ENCODE measurements around the gene LRMDA. TPM values are rescaled to one million over a fixed set of nuclear protein-coding genes. Genes with fewer than 3 reads are reported as not detected.

LRMDA gene
- total RNA-seq, 4 donors from 2014 or later = 0.76 to 6.4 (median 1.3) TPM

- no peak for TF ChIP-seq POLR2A (IDR thresholded peaks at IDR 0.05)
- TF ChIP-seq, protein P1, sequence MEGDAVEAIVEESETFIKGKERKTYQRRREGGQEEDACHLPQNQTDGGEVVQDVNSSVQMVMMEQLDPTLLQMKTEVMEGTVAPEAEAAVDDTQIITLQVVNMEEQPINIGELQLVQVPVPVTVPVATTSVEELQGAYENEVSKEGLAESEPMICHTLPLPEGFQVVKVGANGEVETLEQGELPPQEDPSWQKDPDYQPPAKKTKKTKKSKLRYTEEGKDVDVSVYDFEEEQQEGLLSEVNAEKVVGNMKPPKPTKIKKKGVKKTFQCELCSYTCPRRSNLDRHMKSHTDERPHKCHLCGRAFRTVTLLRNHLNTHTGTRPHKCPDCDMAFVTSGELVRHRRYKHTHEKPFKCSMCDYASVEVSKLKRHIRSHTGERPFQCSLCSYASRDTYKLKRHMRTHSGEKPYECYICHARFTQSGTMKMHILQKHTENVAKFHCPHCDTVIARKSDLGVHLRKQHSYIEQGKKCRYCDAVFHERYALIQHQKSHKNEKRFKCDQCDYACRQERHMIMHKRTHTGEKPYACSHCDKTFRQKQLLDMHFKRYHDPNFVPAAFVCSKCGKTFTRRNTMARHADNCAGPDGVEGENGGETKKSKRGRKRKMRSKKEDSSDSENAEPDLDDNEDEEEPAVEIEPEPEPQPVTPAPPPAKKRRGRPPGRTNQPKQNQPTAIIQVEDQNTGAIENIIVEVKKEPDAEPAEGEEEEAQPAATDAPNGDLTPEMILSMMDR (IDR thresholded peaks at IDR 0.05) = no peak
- intact Hi-C loops (cut with DNase I; ENCODE audit: low total_unique reads) = no loop called here
- 95 to 97% methylated on average over 3 of the region's 3 CpGs for WGBS, 2 donors
- no peak overlapping the region for H3K4me3 ChIP-seq (ENCODE audit: low read depth, poor library complexity, severe bottlenecking)
- DNase-seq (ENCODE audit: low spot score in 2 of 2) = no peak
Observed at GRCh38 chr10:76393875-76394706, 962.7 kb downstream of the LRMDA start.

DNA sequence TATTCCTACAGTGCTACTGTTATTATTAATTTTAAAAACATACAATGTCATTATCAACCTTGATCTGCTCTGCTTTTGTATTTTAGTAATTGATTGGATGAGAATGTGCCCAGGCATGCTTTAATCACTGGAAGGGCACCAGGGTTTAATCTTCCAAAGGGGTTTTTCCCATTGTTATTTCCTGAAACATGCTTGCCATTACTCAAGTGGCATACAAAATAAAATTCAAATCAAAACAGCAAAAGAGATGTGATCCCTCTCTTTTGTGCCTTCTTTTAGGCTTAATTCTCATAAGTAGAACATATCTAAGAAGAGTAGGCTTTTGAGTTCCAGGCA lies 963.3 kb downstream of the LRMDA start:
- intact Hi-C loops (cut with DNase I; ENCODE audit: low total_unique reads) = no loop called here
- H3K4me3 ChIP-seq (ENCODE audit: low read depth, poor library complexity, severe bottlenecking) = no peak overlapping the region
- no peak for DNase-seq (ENCODE audit: low spot score in 2 of 2)
- no peak for TF ChIP-seq POLR2A (IDR thresholded peaks at IDR 0.05)
- TF ChIP-seq, protein P1 (IDR thresholded peaks at IDR 0.05) = no peak

DNA sequence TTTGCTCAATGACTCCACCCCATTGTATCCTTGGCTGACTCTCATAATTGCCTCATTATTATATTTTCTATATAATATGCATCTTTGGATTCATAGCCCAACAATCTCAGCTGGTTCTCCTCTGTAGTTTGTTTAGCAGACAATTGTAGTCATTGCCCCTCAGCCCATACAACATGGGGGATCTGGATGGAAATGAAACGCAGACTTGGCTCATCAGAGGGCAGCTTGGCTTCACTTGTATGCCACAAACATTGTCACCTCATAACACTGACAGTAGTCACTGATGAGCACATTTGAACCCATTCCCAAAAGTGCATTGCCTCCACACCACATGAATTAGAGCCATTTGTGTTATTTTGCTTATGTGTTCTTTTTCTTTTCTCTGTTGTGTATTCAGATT lies 963.8 kb downstream of the LRMDA start:
- no peak for DNase-seq (ENCODE audit: low spot score in 2 of 2)
- intact Hi-C loops (cut with DNase I; ENCODE audit: low total_unique reads) = no loop called here
- WGBS, 2 donors = 78 to 88% methylated on average over 1 of the region's 1 CpG

GRCh38 chr10:76396134-76396533 lies 964.7 kb downstream of the LRMDA start:
- WGBS, 2 donors = 77% methylated on average over 6 of the region's 6 CpGs
- intact Hi-C loops (cut with DNase I; ENCODE audit: low total_unique reads) = no loop called here
- TF ChIP-seq POLR2A (IDR thresholded peaks at IDR 0.05) = no peak
- TF ChIP-seq, protein P1 (IDR thresholded peaks at IDR 0.05) = no peak
- no peak overlapping the region for H3K4me3 ChIP-seq (ENCODE audit: low read depth, poor library complexity, severe bottlenecking)
- no peak for DNase-seq (ENCODE audit: low spot score in 2 of 2)

More for the DNA sequence above, 963.8 kb downstream of the LRMDA start:
- H3K4me3 ChIP-seq (ENCODE audit: low read depth, poor library complexity, severe bottlenecking) = no peak overlapping the region
- TF ChIP-seq POLR2A (IDR thresholded peaks at IDR 0.05) = no peak
- TF ChIP-seq, protein P1 (IDR thresholded peaks at IDR 0.05) = no peak

- H3K4me3 ChIP-seq (ENCODE audit: low read depth, poor library complexity, severe bottlenecking) = no peak overlapping the region
- WGBS, 2 donors = 62 to 72% methylated on average over 13 of the region's 13 CpGs
- no peak for TF ChIP-seq POLR2A (IDR thresholded peaks at IDR 0.05)
- TF ChIP-seq, protein P1 (IDR thresholded peaks at IDR 0.05) = no peak
- intact Hi-C loops (cut with DNase I; ENCODE audit: low total_unique reads) = no loop called here
- DNase-seq (ENCODE audit: low spot score in 2 of 2) = no peak
Observed at GRCh38 chr10:76397181-76398042, 966.0 kb downstream of the LRMDA start.
